Measurements from ENCODE around the gene PRKCE. TPM values are rescaled to one million over a fixed set of nuclear protein-coding genes. Genes with fewer than 3 reads are reported as not detected.

PRKCE gene
- total RNA-seq, 1 experiment from 2014 or later: 1.3 TPM

DNA sequence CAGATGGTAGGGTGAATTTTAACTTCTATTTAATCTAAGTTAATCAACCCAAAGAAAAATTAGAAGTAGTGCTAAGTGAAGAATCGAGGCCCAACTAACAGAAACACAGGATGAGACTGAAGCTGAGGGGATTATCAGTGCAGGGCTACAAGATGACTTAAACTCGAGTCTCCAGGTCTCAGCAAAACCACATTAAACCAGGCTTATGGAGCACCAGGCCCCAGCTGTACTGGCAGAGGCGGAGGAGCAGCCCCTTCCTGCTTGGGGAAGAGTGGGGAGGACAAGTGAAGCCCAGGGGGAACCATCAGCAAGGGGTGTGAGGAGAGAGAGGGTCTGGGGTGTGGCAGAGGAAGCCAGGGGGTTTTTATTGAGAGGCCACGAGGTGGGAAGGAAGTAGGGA lies 509.8 kb downstream of the PRKCE start:
- Histone ChIP-seq H3K79me1 (ENCODE audit: insufficient read depth, low read depth, low read length, poor library complexity, severe bottlenecking) (no peaks in the 10 kb centered on the region), H3K27me3 (ENCODE audit: insufficient read depth, low read length) (no peaks in the 10 kb centered on the region), H3K79me2 (ENCODE audit: insufficient read depth, low read length) (no peaks in the 10 kb centered on the region), H2BK12ac (ENCODE audit: insufficient read length, low read depth, low read length) (no peak overlapping the region), H3K9ac (ENCODE audit: extremely low read depth, insufficient read length, low read length) (no peak overlapping the region), H3K14ac (ENCODE audit: insufficient read depth, low read length) (no peak overlapping the region), H2BK120ac (ENCODE audit: low read depth, low read length, poor library complexity, severe bottlenecking) (no peak overlapping the region), H3K4ac (ENCODE audit: low read depth, low read length) (no peak overlapping the region), H4K91ac (ENCODE audit: insufficient read length, low read depth, low read length) (no peak overlapping the region), H3K9me3 (ENCODE audit: control insufficient read depth, low read depth, low read length) (no peaks in the 10 kb centered on the region), H3K27ac (ENCODE audit: insufficient read length, low read depth, low read length) (no peak overlapping the region), H2AK5ac (ENCODE audit: insufficient read length, low read length) (no peak overlapping the region), H3T11ph (ENCODE audit: low read length) (no peak overlapping the region), H2AFZ (ENCODE audit: low read length) (no peak overlapping the region), H3K56ac (ENCODE audit: insufficient read length, low read depth, low read length) (no peak overlapping the region), H4K20me1 (ENCODE audit: control insufficient read depth, insufficient read depth, insufficient read length) (no peaks in the 10 kb centered on the region), H3K18ac (ENCODE audit: insufficient read length, low read depth, low read length) (no peak overlapping the region), H2BK20ac (ENCODE audit: low read depth, low read length, poor library complexity, severe bottlenecking) (no peak overlapping the region), H3K23me2 (ENCODE audit: insufficient read length, low read depth, low read length, poor library complexity, severe bottlenecking) (no peaks in the 10 kb centered on the region), H4K5ac (ENCODE audit: insufficient read length, low read depth, low read length) (no peak overlapping the region), H3K4me2 (ENCODE audit: insufficient read depth, insufficient read length, low read length) (no peak overlapping the region), H3K4me1 (ENCODE audit: insufficient read depth, low read length) (no peaks in the 10 kb centered on the region), H2BK15ac (ENCODE audit: low read depth, low read length) (0 out of 2 replicates have a peak overlapping the region, but pooled peaks have one; percentile 56), H2BK5ac (ENCODE audit: insufficient read length, low read length) (no peak overlapping the region), H4K8ac (replicated peaks; ENCODE audit: insufficient read length, low read depth, low read length) (no peak overlapping the region), H3K23ac (ENCODE audit: insufficient read length, low read depth, low read length) (no peak overlapping the region)
- Mint-ChIP-seq H3K27ac (0 out of 7 replicates have a peak overlapping the region, but pooled peaks of 1 of the 3 experiments have one; percentile 11), H3K27me3 (ENCODE audit: low read depth) (peaks cover 4% of the 10 kb centered on the region; the same call in 1 of the 2 replicates), H3K9me3 (no peaks in the 10 kb centered on the region), H3K4me3 (no peak overlapping the region), H3K36me3 (ENCODE audit: insufficient read depth in 1 of 3, low read depth in 3 of 3) (no peaks in the 10 kb centered on the region), H3K4me1 (peaks cover 4% of the 10 kb centered on the region in 2 experiments; a peak in 3 of 4 replicates)
- no peak for DNase-seq
- no CpG with 5 or more reads among the region's 4 CpGs for WGBS (ENCODE audit: extremely low coverage, insufficient read length, low lambda C conversion rate)
- TF ChIP-seq, protein P1, sequence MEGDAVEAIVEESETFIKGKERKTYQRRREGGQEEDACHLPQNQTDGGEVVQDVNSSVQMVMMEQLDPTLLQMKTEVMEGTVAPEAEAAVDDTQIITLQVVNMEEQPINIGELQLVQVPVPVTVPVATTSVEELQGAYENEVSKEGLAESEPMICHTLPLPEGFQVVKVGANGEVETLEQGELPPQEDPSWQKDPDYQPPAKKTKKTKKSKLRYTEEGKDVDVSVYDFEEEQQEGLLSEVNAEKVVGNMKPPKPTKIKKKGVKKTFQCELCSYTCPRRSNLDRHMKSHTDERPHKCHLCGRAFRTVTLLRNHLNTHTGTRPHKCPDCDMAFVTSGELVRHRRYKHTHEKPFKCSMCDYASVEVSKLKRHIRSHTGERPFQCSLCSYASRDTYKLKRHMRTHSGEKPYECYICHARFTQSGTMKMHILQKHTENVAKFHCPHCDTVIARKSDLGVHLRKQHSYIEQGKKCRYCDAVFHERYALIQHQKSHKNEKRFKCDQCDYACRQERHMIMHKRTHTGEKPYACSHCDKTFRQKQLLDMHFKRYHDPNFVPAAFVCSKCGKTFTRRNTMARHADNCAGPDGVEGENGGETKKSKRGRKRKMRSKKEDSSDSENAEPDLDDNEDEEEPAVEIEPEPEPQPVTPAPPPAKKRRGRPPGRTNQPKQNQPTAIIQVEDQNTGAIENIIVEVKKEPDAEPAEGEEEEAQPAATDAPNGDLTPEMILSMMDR (conservative IDR thresholded peaks at IDR 0.05): no peak
